ENCODE results near the gene SNPH. TPM values are rescaled to one million over a fixed set of nuclear protein-coding genes. Genes with fewer than 3 reads are reported as not detected.

SNPH gene
- total RNA-seq, 2 experiments from 2014 or later = 12.8 to 13.0 TPM

DNA sequence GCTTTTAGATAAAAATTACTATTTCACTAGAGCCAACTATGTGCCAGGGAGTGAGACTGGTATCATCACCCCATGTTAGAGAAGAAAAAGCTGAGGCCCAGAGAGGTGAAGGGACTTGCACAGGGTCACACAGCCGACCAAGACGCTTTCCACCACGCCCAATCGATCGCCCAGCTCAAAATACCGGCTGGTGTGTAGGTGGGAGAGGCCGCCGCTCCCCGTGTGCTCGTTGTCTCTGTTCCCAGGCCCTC lies 253 bp upstream of the SNPH start:
- TF ChIP-seq, protein P1, sequence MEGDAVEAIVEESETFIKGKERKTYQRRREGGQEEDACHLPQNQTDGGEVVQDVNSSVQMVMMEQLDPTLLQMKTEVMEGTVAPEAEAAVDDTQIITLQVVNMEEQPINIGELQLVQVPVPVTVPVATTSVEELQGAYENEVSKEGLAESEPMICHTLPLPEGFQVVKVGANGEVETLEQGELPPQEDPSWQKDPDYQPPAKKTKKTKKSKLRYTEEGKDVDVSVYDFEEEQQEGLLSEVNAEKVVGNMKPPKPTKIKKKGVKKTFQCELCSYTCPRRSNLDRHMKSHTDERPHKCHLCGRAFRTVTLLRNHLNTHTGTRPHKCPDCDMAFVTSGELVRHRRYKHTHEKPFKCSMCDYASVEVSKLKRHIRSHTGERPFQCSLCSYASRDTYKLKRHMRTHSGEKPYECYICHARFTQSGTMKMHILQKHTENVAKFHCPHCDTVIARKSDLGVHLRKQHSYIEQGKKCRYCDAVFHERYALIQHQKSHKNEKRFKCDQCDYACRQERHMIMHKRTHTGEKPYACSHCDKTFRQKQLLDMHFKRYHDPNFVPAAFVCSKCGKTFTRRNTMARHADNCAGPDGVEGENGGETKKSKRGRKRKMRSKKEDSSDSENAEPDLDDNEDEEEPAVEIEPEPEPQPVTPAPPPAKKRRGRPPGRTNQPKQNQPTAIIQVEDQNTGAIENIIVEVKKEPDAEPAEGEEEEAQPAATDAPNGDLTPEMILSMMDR (IDR thresholded peaks at IDR 0.05) = no peak
- H3K4me3 ChIP-seq (ENCODE audit: low read length) = peak overlapping the region; percentile 60
- peaks cover 35% of the 10 kb centered on the region for H3K4me1 ChIP-seq (ENCODE audit: insufficient read depth, low read length)
- H3K36me3 ChIP-seq (ENCODE audit: insufficient read depth, low read length) = no peaks in the 10 kb centered on the region
- H3K27ac Mint-ChIP-seq = peak overlapping the region; percentile 90
- no peaks in the 10 kb centered on the region for H3K9me3 Mint-ChIP-seq
- ATAC-seq (ENCODE audit: poor library complexity) = no peak
- H3K4me3 Mint-ChIP-seq = peak overlapping the region; percentile 90
- peaks cover 71% of the 10 kb centered on the region for H3K4me1 Mint-ChIP-seq (ENCODE audit: low read depth)
- H3K9me3 ChIP-seq (ENCODE audit: control insufficient read depth in 1 of 2, insufficient read depth in 1 of 2, low read length in 2 of 2) = peaks cover 0 to 5% of the 10 kb centered on the region in 2 experiments
- no peaks in the 10 kb centered on the region for H3K27me3 Mint-ChIP-seq
- intact Hi-C loops (cut with DNase I, micrococcal nuclease) = loop anchor here (1.0 to 10.0 kb wide), 6 partner anchors 19 to 144 kb away; partner anchors contain the start of genes RAD21L1 (in 2 of the 2) and SDCBP2 (in 1 of the 2)
- POLR2A ChIA-PET = interaction anchor here (0.7 to 2.7 kb wide), 10 partner anchors 10 to 201 kb away, joined by 3 to 13 read pairs (median 4); partner anchors contain the start of gene RAD21L1
- peaks cover 0 to 2% of the 10 kb centered on the region in 2 experiments for H3K27me3 ChIP-seq (ENCODE audit: control insufficient read depth in 1 of 2, insufficient read depth in 2 of 2, low read length in 2 of 2)
- H3K27ac ChIP-seq (ENCODE audit: low read depth in 1 of 2, low read length in 2 of 2) = peak overlapping the region; percentile 50 to 72
- CTCF ChIA-PET = interaction anchor here (0.8 to 1.6 kb wide), 3 partner anchors 28 to 201 kb away, joined by 3 to 4 read pairs (median 3); partner anchors contain the start of genes NSFL1C and RAD21L1
- peaks cover 5% of the 10 kb centered on the region for H3K36me3 Mint-ChIP-seq (ENCODE audit: low read depth)
- no peak for DNase-seq

DNA sequence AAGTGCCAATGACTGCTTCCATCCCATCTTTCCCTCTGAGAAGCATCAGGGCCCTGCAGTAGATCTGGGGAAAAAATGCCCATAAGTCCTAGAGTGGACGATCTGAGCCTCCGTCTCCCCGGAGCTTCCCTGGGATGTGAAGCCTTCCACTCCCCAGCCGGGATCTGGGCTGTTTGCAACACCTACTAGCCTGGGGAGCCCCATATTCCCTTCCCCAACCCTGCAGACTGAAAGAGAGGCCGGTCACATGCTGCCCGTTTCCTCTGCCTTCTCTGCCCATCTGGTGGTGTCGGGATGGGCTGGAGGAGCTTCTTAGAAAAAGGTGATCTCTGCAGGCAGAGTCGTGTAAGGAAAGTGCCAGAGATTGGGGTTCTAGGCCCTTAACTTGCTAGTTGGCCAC lies 1.1 kb downstream of the SNPH start:
- peaks cover 0 to 5% of the 10 kb centered on the region in 2 experiments for H3K9me3 ChIP-seq (ENCODE audit: control insufficient read depth in 1 of 2, insufficient read depth in 1 of 2, low read length in 2 of 2)
- CTCF ChIA-PET = interaction anchor here (0.8 to 1.6 kb wide), 2 partner anchors 17 to 41 kb away, joined by 4 read pairs; partner anchors contain the start of gene RAD21L1
- TF ChIP-seq, protein P1 (IDR thresholded peaks at IDR 0.05) = no peak
- intact Hi-C loops (cut with DNase I, micrococcal nuclease) = loop anchor here (2.0 to 10.0 kb wide), 5 partner anchors 18 to 145 kb away; partner anchors contain the start of genes RAD21L1 (in 1 of the 2) and SDCBP2 (in 1 of the 2)
- no peak overlapping the region for H3K27ac ChIP-seq (ENCODE audit: low read depth in 1 of 2, low read length in 2 of 2)
- H3K36me3 ChIP-seq (ENCODE audit: insufficient read depth, low read length) = no peaks in the 10 kb centered on the region
- H3K9me3 Mint-ChIP-seq = no peaks in the 10 kb centered on the region
- no peaks in the 10 kb centered on the region for H3K27me3 Mint-ChIP-seq
- no peaks in the 10 kb centered on the region for H3K27me3 ChIP-seq (ENCODE audit: control insufficient read depth in 1 of 2, insufficient read depth in 2 of 2, low read length in 2 of 2)
- POLR2A ChIA-PET = interaction anchor here (1.0 to 2.7 kb wide), 7 partner anchors 9 to 54 kb away, joined by 3 to 13 read pairs (median 6); partner anchors contain the start of gene RAD21L1
- peak overlapping the region; percentile 79 for H3K27ac Mint-ChIP-seq
- peaks cover 84% of the 10 kb centered on the region for H3K4me1 Mint-ChIP-seq (ENCODE audit: low read depth)
- ATAC-seq (ENCODE audit: poor library complexity) (no peak), DNase-seq (no peak)
- H3K4me3 Mint-ChIP-seq = peak overlapping the region; percentile 84
- H3K36me3 Mint-ChIP-seq (ENCODE audit: low read depth) = peaks cover 5% of the 10 kb centered on the region
- peaks cover 35% of the 10 kb centered on the region for H3K4me1 ChIP-seq (ENCODE audit: insufficient read depth, low read length)
- peak overlapping the region; percentile 60 for H3K4me3 ChIP-seq (ENCODE audit: low read length)

DNA sequence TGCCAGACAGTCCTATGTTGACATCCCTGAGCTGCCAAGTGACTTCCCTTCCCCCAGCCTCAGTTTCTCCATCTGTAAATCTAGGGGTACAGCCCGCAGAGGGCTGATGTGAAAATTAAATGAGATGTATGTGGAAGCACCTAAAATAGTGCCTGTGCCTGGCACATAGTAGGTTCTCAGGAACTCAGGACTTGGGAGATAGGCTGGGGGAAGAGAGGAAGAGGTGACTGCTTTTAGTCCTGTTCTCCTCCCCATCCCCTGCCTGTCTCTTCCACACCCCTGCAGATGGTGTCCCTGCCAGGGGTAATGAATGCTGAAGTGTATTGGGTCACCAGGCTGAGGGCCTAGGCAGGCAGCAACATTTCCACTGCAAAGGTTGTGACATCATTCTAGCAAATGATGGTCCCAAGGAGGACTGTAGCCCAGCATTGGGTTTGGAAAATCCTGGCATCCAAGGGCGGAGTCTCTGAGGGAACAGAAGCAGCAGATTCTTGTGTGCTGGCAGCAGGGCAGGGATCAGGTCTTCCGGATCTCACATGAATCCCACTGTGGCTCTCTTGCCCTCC lies 1.8 kb downstream of the SNPH start:
- H3K27me3 ChIP-seq (ENCODE audit: control insufficient read depth in 1 of 2, insufficient read depth in 2 of 2, low read length in 2 of 2) = no peaks in the 10 kb centered on the region
- TF ChIP-seq, protein P1 (IDR thresholded peaks at IDR 0.05) = no peak
- peak overlapping the region; percentile 79 for H3K27ac Mint-ChIP-seq
- H3K36me3 Mint-ChIP-seq (ENCODE audit: low read depth) = peaks cover 5% of the 10 kb centered on the region
- peak overlapping the region in 1 of 2 donors; percentile 20 for H3K27ac ChIP-seq (ENCODE audit: low read depth in 1 of 2, low read length in 2 of 2)
- H3K4me1 Mint-ChIP-seq (ENCODE audit: low read depth) = peaks cover 88% of the 10 kb centered on the region
- ATAC-seq (ENCODE audit: poor library complexity) (no peak), DNase-seq (no peak)
- H3K4me3 ChIP-seq (ENCODE audit: low read length) = no peak overlapping the region
- H3K9me3 ChIP-seq (ENCODE audit: control insufficient read depth in 1 of 2, insufficient read depth in 1 of 2, low read length in 2 of 2) = peaks cover 0 to under 1% of the 10 kb centered on the region in 2 experiments
- no peaks in the 10 kb centered on the region for H3K9me3 Mint-ChIP-seq
- intact Hi-C loops (cut with DNase I, micrococcal nuclease) = loop anchor here (2.0 to 10.0 kb wide), 5 partner anchors 17 to 146 kb away; partner anchors contain the start of genes RAD21L1 (in 1 of the 2) and SDCBP2 (in 1 of the 2)
- peak overlapping the region; percentile 84 for H3K4me3 Mint-ChIP-seq
- CTCF ChIA-PET = interaction anchor here (0.8 kb wide), 1 partner anchor 16 kb away, joined by 4 read pairs; no protein-coding TSS in a partner anchor
- no peaks in the 10 kb centered on the region for H3K36me3 ChIP-seq (ENCODE audit: insufficient read depth, low read length)
- peaks cover 36% of the 10 kb centered on the region for H3K4me1 ChIP-seq (ENCODE audit: insufficient read depth, low read length)
- POLR2A ChIA-PET = interaction anchor here (2.7 kb wide), 1 partner anchor 19 kb away, joined by 13 read pairs; no protein-coding TSS in a partner anchor
- no peaks in the 10 kb centered on the region for H3K27me3 Mint-ChIP-seq

Measured in CD4-positive, alpha-beta T cell (primary cell).